ENCODE results near the gene CCDC30.

DNA sequence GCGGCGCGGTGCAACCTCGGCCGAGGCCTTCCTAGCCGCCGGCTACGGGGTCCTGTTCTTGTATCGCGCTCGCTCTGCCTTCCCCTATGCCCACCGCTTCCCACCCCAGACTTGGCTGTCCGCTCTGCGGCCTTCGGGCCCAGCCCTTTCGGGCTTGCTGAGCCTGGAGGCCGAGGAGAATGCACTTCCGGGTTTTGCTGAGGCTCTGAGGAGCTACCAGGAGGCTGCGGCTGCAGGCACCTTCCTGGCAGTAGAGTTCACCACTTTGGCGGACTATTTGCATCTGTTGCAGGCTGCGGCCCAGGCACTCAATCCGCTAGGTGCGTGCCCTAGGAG is 6.4 kb upstream of the CCDC30 start:
- TF ChIP-seq GATA2 (IDR thresholded peaks at IDR 0.05; ENCODE audit: low read depth, low read length) (no peak), GATA3 (IDR thresholded peaks at IDR 0.05; ENCODE audit: low read depth, low read length) (no peak)

Measured in SH-SY5Y (cell line).